ENCODE measurements around the gene HEATR9. TPM values are rescaled to one million over a fixed set of nuclear protein-coding genes. Genes with fewer than 3 reads are reported as not detected.

The HEATR9 gene
- total RNA-seq, 1 donor from 2014 or later = not detected

DNA sequence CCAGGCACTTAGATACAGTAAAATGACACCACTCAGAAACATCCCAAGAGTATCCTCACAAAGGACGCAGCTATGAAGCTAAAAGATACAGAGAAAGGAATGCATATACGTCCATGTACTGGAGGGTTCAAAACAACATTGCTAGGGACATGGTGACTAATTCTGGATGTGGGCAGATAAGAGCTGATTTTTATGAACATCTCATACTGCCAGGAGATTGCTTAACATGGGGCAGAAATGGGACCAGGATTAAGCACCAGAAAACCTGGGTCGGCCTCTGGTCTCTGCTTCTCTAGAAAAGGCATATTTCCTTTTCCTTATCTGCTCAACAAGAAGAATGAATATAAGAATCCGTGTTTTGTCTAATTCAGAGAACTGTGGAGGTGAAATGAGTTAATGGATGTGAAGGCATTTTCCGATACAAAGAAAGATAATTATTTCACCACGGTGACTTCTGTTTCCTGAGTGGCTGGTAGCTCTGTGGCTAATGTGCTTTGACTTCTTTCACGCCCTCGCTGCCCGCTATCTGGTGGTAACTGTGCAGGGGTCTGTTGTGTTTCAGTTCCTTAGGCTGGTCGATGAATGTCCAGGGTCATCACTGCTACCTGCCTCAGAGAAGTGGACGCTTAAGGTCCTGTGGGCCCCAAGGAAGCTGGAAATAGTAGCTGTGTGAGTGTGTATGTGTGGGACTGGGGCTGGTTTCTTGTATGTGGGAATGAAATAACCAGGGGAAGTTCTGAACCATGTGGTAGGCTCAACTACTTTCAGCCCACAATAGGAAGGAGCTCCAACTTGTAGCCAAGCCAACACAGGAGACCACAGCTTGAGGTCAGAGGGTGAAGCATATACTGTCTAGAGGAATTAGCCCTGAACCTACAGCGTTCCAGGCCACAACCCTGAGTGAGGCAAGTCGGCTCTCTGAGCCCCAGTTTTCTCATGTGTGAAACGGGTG, 27.2 kb upstream of the HEATR9 start:
- no peak for DNase-seq (ENCODE audit: low spot score)
- ATAC-seq = no peak

DNA sequence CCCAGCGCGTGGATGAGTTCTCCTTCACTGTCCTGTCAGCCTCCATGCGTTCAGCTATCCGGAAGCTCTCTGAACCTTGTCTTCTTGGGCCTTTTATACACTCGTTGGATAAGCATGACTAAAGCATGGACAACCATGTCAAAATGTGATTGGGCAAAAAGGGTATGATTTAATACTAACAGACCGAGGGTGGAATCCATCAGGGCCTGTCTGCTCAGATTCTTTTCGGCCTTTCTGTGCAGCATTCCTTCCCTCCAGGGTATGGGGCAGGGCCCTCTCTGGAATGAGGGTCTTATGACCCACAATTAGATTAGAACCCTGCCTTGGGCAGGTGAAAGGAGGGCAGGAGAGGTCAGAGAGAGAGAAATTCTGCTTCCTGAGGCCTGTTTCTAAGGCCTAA, 25.5 kb upstream of the HEATR9 start:
- no peak for ATAC-seq
- DNase-seq (ENCODE audit: low spot score) = no peak

DNA sequence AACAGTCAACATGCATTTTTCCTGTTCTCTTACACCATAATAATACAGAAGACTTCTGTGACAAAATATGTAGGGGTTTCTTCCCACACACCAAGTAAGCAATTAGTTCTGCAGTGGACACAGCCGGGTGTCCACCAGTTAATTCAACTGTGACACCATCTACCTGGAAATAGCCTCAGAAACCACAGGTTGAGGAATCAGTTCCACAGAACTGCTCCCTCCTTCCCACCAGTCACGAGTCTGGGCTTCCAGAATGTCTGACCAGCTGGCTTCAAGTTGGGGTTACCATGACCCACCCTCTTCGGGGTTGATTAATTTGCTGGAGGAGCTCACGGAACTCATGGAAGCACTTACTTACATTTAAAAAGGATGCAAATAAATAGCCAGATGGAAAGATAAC, 25.1 kb upstream of the HEATR9 start:
- no peak for ATAC-seq

DNA sequence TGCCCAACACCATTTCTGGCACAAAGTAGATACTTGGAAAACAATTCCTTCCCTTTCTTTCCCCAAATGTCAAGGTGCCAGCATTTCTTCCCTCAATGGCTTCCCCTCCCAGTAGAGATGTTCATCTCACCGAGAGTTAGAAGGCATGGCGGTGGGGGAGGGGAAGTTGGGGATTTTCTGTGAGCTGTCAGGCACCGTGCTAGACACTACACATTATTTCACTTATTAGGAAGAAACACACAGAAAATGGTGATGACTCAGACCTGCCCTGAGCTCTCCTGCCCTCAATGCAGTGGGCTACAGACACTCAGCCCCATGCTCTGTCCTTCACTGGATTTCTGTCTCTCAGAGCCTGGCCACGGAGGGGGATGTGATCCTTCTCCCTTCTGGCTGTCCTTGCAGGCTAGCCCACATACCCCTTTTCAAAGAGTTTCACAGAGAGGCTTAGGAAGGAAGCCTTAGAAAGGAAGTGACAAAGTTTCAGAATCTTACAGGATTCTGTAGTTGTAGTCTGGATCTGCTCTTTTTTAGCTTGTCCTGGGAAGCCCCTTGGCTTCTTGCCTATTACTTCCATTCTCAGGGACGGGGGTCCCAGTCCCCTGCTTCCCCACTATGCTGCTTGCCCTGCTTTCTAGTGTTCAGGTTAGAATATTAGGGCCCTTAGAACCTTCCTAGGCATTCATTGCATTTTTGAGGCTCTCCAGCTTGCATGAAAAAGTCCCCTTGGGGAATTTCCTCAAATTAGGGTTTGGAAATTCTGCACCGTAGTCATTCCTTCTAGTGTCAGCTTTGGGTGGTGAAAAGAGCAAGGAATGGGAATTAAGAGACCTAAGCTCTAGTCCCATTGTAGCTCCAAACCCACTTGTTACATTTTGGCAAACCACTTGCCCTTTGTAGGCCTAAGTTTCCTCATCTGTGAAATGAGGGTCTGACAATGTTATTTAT, 23.7 kb upstream of the HEATR9 start:
- DNase-seq (ENCODE audit: low spot score) (no peak), ATAC-seq (no peak)

More for the DNA sequence above, 25.1 kb upstream of the HEATR9 start:
- DNase-seq (ENCODE audit: low spot score) = no peak

DNA sequence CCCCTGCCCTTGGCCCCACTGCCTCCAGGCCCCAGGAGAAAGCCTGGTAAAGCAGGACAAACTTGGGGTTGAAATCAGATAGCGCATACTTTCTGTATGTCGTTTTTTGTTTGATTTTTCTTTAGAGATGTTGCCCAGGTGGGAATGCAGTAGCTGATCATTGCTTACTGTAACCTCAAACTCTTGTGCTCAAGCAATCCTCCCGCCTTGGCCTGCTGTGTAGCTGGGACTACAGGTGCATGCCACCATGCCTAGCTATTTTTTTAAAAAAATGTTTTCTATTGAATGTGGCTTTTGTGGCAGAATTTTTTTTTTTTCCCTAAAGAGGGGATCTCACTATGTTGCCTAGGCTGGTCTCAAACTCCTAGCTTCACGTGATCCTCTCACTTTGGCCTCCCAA, 22.6 kb upstream of the HEATR9 start:
- ATAC-seq = no peak
- DNase-seq (ENCODE audit: low spot score) = no peak

DNA sequence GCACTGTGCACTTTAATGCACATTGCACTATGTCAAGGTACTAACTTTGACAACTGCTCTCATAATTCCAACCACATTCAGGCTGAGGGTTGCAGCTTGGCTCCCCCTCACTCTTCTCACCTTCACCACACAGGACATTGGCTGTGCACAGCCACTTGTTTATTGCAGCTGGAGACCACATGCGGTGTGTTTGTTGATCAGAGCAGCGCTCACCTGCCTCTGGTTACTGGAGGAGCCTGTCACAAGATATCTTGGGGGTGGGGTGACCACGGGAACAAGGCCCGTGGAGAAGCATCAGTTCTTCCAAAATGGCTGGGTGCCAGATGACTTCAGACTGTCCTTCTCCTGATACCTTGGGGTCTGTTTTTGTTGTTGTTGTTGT, 22.1 kb upstream of the HEATR9 start:
- no peak for ATAC-seq

DNA sequence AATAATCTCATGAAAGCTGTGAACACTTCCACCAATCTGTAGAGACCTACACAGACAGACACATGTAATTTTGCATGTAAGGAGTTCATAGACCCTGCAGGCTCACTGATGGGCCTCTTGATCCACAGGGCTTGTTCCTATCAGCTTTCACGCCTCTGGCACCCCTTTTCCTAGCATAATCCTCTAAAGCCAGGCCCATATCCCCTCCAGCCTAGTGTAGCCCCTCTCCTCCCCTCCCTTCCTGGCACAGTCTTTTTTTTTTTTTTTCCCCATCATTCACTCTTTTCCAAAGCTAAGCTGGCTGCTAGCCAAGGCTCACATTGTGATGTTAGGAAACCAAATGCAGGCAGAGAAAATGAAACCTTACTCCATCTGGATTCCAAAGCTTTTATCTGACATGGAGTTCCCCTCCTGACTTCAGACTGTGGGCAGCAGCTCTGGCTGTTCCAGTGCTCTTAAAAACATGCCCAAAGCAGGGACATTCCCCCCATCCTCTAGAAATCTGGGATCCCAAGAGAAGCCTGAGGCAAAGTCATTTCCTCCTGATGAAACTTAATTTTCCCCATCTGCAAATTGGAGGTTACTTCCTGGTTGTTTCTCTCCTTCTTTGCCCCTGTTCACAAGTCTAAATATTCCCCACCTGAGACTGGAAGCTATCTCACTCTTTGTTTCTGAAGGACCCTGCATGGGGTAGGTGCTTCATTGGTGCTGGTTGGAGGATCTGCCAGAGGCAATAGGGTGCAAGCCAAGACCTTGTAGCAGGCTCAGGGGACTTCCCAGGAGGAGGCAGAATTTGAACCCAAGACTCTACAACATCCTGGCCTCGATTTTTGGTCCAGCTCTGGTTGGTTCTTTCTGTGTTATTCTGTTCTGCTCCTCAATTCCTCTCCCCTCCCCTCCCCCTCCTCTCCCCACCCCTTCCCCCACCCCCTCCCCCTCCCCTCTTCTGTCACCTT, 21.4 kb upstream of the HEATR9 start:
- no peak for DNase-seq (ENCODE audit: low spot score)
- ATAC-seq = peak; percentile 50

More for the DNA sequence above, 22.1 kb upstream of the HEATR9 start:
- DNase-seq (ENCODE audit: low spot score) = no peak

DNA sequence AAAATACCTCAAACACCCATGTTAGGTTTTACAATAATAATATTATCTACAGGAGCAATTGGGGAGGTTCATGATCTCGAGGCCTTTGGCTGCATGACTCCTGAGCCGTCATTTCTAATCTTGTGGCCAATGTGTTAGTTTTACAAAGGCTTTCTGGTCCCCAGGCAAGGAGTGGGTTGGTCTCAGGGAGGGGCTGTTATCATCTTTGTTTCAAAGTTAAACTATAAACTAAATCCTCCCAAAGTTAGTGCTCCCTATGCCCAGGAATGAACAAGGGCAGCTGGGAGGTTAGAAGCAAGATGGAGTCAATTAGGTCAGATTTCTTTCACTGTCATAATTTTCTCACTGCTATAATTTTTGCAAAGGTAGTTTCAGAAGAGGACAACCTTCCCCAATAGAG, 20.6 kb upstream of the HEATR9 start:
- no peak for DNase-seq (ENCODE audit: low spot score)
- no peak for ATAC-seq

DNA sequence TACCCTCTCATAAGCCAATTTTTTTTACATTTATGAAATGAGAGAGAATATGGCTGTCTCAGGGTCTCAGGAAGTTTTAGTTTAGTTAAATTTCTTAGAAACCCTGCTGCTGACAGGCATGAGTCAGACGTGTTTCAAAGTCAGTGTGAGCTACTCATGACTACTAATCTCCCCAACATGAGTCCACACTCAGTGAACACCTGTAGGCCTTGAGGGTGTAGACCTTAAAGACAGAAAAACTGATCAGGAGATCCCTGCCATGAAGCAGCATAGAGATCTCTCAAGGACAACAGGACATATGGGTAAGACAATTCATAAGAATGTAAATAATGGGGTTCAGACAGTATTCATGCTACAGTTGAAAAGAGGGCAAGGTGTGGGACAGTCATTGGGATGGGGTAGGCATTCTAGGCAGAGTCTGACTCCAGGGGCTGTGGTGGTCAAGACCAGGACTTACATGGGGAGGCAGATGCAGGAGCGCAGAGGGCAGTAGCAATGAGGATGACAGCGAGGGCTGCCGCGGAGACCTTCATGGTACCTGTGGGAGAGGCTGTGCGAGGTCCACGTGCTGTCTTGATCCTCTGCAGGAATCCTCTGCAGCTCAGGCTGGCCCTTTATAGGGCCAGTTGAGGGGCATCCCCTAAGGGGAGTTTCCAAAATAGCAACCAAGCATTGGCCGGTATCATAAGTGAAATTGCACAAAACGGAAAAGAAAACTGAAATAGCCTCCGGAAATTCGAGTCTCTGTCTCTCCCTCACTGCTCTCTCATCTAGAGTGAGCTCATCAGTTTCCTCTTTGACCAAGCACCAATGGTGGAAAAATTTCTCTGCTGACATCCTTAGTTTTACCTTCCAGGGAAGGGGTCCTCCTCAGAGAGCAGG, 11.3 kb upstream of the HEATR9 start, which contains the start of gene CCL5:
TSS of gene CCL5 (minus strand) at position 588 of the 882 bp plus-strand sequence.
- ATAC-seq (peak; percentile 12), DNase-seq (ENCODE audit: low spot score) (no peak)

DNA sequence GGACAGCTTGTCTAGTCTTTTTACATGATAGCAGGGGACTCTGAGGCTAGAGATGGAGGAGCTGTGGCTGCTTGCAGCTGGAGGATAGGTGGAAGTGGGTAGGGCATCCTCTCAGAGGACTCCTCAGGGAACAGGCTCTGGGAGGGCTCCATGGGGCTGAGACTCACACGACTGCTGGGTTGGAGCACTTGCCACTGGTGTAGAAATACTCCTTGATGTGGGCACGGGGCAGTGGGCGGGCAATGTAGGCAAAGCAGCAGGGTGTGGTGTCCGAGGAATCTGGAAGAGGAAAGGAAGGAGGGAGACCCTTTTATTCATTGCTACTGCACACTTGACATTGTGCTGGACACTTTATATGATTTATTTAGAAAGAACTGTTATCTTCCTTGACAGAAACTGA, 9.7 kb upstream of the HEATR9 start:
- ATAC-seq = no peak
- no peak for DNase-seq (ENCODE audit: low spot score)

DNA sequence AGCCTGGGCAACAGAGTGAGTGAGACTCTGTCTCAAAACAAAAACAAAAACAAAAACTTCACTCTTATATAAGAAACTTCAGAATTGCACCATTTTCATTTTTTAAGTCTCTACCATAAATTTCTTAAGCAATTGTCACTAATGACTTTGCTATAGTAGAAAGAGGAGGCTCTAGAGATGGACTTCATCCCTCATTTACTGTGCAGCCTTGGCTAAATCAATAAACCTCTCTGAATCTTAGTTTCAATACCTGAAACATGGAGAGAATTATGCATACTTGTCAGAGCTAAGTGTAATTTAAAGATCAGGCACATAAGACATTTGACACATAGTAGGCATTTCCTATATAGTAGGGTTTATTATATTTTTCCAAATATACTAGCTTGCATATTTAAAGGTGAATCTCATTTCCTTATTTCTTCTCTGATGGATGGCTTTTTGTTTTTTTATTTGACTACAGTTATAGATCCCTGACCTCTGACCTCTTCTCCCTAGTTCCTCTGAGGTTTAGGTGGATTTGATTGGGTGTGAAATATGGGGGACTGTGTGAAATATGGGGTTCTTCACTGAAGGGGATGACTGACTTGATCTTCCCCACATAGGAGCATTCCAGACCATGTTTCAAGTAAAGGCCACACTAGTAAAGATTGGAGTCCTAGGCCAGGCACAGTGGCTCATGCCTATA, 8.8 kb upstream of the HEATR9 start:
- DNase-seq (ENCODE audit: low spot score) (no peak), ATAC-seq (no peak)

DNA sequence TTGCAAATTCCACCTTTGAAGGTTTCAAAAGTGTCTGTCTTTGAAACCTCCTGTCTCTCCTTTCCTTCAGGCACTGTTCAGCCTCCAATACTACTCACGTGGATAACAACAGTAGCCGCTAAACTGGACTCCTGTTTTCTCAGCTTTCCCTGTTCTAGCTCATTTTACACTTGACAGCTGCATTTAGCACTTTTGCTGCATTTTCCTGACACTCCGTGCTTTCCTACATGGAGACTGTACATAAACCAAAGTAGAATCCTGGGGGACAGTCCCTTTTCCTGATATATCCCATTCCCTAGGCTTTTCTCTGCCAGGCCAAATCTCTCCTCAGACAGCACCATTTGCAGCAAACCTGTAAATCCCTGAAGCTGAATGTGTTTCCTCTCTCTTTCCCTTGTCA, 7.8 kb upstream of the HEATR9 start:
- ATAC-seq = no peak
- no peak for DNase-seq (ENCODE audit: low spot score)

DNA sequence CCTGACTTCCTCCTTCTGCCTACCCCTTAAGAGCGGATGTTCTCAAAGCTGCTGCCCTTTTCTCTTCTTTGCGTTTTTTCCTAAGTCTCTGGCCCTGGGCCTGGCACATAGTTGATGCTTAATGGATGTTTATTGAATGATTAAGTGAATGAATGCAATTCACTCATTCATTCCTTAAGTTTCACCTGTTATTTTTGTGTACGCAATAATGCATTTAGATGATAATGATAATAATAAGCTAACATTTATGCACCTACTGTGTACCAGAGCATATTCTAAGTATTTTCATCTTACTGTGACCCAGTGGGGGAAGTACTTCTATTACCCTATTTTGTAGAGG, 7.1 kb upstream of the HEATR9 start:
- ATAC-seq = no peak
- DNase-seq (ENCODE audit: low spot score) = no peak

DNA sequence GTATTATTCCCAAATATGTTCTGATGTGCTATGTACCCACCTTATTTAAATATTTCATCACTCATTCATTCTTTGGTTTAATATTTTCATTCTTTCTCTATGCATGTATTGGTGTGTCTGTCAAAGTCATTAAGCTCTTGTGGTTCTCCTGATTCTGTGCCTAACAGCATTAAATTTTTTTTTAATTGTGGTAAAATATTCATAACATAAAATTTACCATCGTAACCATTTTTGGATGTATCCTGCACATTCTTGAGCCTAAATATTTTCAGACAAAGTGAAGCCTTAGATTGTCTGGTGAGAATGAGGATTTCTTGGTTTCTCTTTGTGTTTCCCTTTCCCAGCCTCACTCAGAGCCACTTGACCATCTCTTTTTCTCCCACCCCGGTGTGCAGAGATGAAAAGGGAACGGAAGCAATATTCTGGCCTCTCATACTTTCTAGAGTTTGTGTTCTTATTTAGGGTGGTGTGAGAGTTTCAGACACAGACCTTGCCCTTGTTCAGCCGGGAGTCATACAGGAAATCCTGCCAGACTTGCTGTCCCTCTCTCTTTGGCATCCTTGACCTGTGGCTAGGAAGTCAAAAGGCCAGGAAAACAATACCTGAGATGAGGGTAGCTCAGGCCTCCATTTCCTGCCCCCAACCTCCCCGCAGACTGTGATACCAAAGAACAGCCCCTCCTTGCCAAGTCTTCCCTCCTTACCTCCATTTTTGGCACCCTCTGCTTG, 6.5 kb upstream of the HEATR9 start:
- ATAC-seq (no peak), DNase-seq (ENCODE audit: low spot score) (no peak)

DNA sequence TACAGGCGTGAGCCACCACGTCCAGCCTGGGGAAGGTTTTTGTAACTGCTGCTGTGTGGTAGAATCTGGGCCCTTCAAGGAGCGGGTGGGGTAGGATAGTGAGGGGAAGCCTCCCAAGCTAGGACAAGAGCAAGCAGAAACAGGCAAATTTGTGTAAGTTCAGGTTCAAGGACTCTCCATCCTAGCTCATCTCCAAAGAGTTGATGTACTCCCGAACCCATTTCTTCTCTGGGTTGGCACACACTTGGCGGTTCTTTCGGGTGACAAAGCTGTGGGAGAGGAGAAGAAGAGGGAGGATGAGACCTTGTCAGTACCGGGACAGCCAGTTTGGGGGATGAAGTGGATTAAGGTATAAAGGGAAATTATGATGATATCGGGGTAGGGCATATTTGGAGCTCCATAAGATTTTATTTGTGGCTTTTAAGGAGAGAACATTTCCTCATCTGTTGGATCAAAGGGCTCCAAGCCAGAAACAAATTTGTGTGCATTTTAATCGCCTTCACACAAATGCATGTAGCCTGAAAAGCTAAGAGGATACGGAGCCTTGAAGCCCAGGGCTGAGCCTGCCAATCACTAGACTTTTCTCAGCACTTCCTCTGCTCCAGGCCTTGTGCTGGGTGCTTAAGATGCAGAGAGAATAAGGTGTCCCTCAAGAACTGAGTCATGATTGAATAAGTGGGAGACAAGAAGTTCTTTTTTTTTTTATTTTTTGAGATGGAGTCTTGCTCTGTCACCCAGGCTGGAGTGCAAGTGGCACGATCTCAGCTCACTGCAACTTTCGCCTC, 3.7 kb upstream of the HEATR9 start:
- ATAC-seq (no peak), DNase-seq (ENCODE audit: low spot score) (no peak)

DNA sequence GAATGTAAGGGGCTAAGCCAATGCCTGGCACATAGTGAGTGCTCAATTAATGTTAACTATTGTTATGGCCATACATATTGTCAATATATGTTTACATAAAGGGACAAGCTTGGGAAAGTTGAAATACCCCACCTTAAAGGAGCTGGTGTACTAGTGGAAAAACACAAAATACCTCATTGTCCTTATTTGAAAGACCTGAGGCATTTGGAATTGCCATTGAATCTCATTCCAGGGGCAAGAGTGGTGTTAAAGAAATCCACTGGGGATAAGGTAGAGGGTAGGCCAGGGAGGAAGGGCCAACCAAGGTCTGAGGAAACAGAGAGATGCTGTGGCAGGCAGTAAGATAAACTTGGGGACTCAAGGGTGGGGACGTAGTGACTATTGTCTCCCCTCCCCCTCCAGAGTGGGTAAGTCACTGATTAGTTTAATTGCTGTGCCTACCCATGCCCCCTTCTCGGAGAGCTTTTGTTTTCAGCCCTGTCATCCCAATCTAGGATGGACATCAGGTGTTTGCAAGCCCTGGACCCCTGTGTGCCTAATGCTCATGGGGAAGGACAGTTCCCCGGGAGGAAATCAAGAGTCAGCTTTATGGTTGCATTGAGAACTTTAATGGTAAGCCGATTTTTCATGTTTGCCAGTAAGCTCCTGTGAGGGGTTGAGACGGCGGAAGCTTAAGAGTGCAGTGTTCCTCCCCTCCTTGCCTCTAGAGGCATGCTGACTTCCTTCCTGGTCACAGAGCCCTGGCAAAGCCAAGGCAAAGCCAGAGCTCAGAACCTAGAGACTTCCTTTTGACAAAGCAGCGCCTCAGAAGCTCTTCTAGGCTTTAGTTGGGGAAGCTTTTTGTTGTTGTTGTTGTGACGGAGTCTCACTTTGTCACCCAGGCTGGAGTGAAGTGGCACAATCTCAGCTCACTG, 2.5 kb upstream of the HEATR9 start:
- DNase-seq (ENCODE audit: low spot score) (no peak), ATAC-seq (peak; percentile 58)

Measured in left lobe of liver (tissue), 2 donors.